ENCODE results near the gene GIMAP8.
A peak's percentile ranks its signal among the peaks of the same experiment; 100 is the strongest.
"Not testable (repeated sequence)": the region's sequence is repeated elsewhere in the genome, so short reads cannot be mapped to it uniquely, and the experiment has no call there.

Gene GIMAP8

DNA sequence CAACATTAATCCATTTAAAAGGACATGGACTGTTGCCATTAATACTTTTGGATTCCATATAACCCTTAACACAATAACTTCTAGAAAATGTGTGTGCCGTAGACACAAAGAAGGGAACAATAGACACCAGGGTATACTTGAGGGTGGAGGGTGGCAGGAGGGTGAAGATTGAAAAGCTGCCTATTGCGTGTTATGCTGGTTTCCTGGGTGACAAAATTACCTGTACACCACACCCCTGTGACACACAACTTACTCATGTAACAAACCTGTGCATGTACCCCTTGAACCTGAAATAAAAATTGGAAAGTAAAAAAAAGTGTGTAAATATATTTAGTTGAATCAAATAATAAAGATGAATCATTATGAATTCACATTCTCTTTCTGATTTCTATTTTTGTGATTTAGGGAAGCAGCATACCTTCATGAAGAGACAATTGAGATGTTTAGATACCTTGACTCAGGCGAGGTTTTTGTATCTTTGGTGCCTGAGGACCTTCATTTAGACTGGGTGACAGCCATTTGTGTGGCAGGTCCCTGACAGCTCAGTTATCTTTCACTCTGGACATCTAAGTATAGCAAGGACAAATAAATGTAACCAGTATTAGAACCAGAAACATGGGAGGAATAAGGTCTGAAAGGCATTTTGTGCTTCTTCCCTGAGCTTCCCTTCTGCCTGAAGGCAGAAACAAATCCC is 28.7 kb downstream of the GIMAP8 start:
- no peak for DNase-seq (ENCODE audit: low spot score)
- peak overlapping the region in 1 of 2 donors; percentile 71 for H3K27ac ChIP-seq
- TF ChIP-seq CTCF (IDR thresholded peaks at IDR 0.05), result no peak

GRCh38 chr7:150481186-150481920 is 30.9 kb downstream of the GIMAP8 start:
- H3K4me3 ChIP-seq, result no peak overlapping the region
- TF ChIP-seq CTCF (IDR thresholded peaks at IDR 0.05), result no peak
- DNase-seq (ENCODE audit: low spot score), result no peak
- peak overlapping the region in 1 of 2 donors; percentile 81 for H3K27ac ChIP-seq

More for the DNA sequence above, 28.7 kb downstream of the GIMAP8 start:
- H3K4me3 ChIP-seq, result no peak overlapping the region

GRCh38 chr7:150481922-150482321 is 31.5 kb downstream of the GIMAP8 start:
- no peak for TF ChIP-seq CTCF (IDR thresholded peaks at IDR 0.05)
- Histone ChIP-seq H3K27ac (peak overlapping the region in 1 of 2 donors; percentile 81), H3K4me3 (no peak overlapping the region)
- DNase-seq (ENCODE audit: low spot score), result no peak

- not testable (repeated sequence) for DNase-seq (ENCODE audit: low spot score); H3K4me3 ChIP-seq
- H3K27ac ChIP-seq, result peak overlapping the region in 1 of 2 donors; percentile 48
These were observed 33.1 kb downstream of the GIMAP8 start for GRCh38 chr7:150483514-150483913.

DNA sequence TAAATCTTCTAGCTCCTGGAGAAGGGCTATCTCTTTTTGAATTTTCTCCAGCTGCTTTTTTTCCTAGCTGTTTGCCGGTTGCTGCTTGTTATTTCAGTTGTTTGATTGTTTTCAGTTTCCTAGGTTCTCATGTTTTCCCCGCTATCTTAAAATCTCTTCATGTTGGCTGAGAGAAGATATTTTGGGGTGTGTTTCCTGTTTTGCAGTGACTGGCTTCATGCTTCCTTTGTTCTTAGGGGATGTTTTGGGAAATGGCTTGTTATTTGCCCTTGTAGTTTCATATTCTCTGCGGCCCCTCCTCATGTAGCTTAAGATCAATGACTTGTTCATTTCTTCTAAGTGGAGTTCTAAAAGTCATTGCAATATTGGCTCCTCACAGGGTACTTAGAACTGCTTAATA is 33.6 kb downstream of the GIMAP8 start:
- H3K27ac ChIP-seq, result peak overlapping the region in 1 of 2 donors; percentile 48
- not testable (repeated sequence) for H3K4me3 ChIP-seq; DNase-seq (ENCODE audit: low spot score)

DNA sequence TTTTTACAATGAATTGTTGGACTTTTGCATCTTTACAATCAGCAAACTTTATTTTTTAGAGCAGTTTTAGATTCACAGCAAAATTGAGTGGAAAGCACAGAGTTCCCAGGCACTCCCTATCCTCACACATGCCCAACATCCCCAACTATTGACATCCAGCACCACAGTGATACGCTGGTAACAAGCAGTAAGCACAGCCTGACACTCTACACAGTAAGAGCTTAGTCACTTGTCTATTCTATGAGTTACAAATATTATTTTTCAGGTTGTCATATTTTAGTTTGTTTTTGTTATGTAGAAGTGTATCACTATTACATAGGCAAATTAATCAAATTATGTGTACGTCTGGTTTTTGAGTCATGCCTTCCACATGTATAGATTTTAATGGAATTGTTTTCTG is 37.2 kb downstream of the GIMAP8 start:
- no peak overlapping the region for H3K27ac ChIP-seq
- no peak for DNase-seq (ENCODE audit: low spot score)
- no peak for TF ChIP-seq CTCF (IDR thresholded peaks at IDR 0.05)
- H3K4me3 ChIP-seq, result no peak overlapping the region

GRCh38 chr7:150489782-150490181 is 39.4 kb downstream of the GIMAP8 start:
- no peak for TF ChIP-seq CTCF (IDR thresholded peaks at IDR 0.05)
- no peak overlapping the region for H3K27ac ChIP-seq
- no peak overlapping the region for H3K4me3 ChIP-seq
- DNase-seq (ENCODE audit: low spot score), result no peak

DNA sequence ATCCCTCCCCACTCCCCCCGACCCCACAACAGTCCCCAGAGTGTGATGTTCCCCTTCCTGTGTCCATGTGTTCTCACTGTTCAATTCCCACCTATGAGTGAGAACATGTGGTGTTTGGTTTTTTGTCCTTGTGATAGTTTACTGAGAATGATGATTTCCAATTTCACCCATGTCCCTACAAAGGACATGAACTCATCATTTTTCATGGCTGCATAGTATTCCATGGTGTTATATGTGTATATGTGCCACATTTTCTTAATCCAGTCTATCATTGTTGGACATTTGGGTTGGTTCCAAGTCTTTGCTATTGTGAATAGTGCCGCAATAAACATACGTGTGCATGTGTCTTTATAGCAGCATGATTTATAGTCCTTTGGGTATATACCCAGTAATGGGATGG is 43.0 kb downstream of the GIMAP8 start:
- not testable (repeated sequence) for H3K4me3 ChIP-seq; DNase-seq (ENCODE audit: low spot score); H3K27ac ChIP-seq

All from coronary artery (tissue), 2 donors.